ENCODE measurements around the gene GPC6. TPM values are rescaled to one million over a fixed set of nuclear protein-coding genes. Genes with fewer than 3 reads are reported as not detected.
"Not testable (repeated sequence)": the region's sequence is repeated elsewhere in the genome, so short reads cannot be mapped to it uniquely, and the experiment has no call there.

Gene GPC6
- total RNA-seq, 1 experiment from 2014 or later, result 63.7 TPM

DNA sequence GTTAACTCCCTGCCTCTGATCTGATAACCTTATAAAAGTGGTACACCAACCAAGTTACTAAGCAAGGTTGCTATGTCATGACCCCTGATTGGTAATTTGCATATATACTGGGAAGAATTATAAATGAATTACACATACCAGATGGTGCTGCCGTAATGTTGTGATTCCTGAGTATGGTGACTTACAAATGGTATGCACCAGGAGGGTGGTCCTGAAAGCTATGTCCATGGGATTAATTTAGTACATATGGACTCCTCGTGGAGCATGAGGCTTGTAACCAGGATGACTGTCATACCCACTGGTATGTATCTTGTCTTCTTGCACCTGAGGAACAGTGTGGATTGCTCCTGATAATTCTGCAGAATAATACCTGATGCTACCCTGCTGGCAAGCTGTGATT lies 240.6 kb downstream of the GPC6 start:
- Histone ChIP-seq H3K4me3 (ENCODE audit: insufficient read depth, low read depth, low read length) (no peak overlapping the region), H3K36me3 (replicated peaks; ENCODE audit: control insufficient read depth, insufficient read depth, low read length) (no peaks in the 10 kb centered on the region), H3K27me3 (ENCODE audit: control insufficient read depth, insufficient read depth, low read length) (no peaks in the 10 kb centered on the region)
- DNase-seq, result no peak

DNA sequence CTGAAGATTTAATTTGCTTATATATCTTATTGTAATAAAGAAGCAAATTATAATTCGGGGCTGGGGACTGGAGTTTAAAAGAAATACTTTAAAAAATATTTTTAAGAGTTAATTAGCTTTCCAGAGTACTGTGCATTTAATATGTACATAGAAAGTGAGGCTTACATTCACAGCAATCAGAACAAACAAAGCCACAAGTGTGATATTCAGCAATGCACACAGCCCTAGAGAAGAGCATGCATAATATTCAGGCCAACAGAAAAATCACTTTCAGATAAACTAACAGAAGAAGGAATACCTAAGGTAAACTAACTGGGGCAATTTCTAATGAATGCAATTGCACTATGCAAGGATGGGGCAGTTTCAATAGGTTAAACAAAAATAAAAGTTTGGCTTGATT lies 241.8 kb downstream of the GPC6 start:
- no peak overlapping the region for H3K4me3 ChIP-seq (ENCODE audit: insufficient read depth, low read depth, low read length)
- H3K36me3 ChIP-seq (replicated peaks; ENCODE audit: control insufficient read depth, insufficient read depth, low read length), result no peaks in the 10 kb centered on the region
- DNase-seq, result no peak
- no peaks in the 10 kb centered on the region for H3K27me3 ChIP-seq (ENCODE audit: control insufficient read depth, insufficient read depth, low read length)

DNA sequence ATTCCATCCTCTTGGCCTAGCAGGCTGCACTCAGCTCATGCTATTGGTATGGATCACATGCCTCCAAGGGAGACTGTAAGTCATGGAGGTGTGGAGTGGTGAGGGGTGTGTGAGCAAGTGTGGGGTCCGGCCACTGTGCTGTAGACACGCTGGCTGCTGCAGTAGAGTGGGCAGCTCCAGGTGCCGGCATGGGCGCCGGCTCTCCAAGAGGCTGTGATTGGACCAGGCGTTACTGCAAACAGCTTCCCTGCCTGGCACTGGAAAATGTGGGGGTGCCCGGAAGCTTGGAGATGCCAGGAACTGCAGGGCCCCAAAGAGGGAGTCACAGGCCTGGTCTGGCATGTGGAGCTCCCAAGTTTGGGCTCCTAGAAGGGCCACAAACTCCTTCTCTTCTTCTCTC lies 245.7 kb downstream of the GPC6 start:
- DNase-seq, result no peak
- Histone ChIP-seq H3K27me3 (ENCODE audit: control insufficient read depth, insufficient read depth, low read length) (no peaks in the 10 kb centered on the region), H3K4me3 (ENCODE audit: insufficient read depth, low read depth, low read length) (no peak overlapping the region), H3K36me3 (replicated peaks; ENCODE audit: control insufficient read depth, insufficient read depth, low read length) (no peaks in the 10 kb centered on the region)

DNA sequence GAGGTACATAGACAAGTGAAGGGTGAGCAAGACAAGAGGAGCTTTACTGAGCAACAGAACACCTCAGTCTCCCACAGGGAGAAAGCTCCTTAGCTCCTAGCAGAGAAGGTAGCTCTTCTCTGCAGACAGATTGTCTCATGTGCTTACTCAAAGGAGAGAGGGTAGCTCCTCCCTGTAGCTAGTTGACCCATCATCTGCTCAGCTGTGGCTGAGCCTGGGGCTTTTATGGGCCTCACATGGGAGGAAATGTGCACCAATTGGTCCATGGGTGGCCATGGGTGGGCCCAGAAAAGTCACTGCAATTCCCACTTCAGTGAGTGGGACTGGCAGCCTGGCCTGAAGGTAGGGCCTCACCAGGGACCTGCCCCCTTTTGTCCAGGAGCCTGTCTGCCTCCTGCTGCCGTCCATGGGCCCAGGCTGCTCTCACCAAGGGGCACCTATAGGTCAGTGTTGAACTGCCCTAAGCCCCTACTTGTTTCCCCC lies 246.2 kb downstream of the GPC6 start:
- Histone ChIP-seq H3K36me3 (replicated peaks; ENCODE audit: control insufficient read depth, insufficient read depth, low read length) (no peaks in the 10 kb centered on the region), H3K27me3 (ENCODE audit: control insufficient read depth, insufficient read depth, low read length) (no peaks in the 10 kb centered on the region), H3K4me3 (ENCODE audit: insufficient read depth, low read depth, low read length) (no peak overlapping the region)
- DNase-seq, result no peak

DNA sequence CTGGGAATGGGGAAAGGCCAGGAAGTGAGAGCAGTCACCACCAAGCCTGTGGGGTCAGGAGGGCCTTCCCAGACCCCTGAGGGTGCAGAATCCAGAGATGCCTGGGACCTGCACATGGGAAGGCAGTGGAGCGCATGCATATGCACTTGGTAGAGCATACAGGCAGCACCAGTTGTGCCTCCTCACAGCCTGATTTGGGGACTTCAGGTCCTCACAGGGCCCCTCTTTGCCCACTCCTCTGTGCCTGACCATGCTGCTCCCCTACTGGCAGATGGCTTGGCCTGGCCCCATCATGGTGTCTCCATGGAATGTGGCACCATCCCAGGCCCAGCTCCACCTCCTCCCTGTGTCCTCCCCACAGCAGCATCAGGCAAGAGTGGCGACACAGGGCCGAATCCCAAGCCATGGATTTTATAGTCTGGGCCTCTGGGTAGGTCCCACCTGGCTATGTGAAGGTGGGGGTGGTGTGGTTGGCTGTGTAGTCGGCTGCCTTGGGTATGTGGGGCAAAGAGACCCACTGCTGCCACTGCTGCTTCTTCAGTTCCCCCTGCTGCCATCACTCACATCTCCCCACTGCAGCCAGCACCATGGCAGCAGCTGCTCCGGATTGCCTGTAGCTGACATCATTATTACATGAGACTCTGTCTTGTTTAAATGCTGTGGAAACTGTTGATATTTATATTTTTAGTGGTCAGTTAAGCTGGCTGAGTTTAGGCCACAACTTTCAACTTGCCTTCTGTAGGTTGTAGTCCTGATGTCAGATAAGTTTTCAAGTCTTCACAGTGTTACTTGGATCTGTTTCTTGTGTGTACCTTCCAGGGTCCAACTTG lies 247.0 kb downstream of the GPC6 start:
- DNase-seq, result no peak
- H3K27me3 ChIP-seq (ENCODE audit: control insufficient read depth, insufficient read depth, low read length), result no peaks in the 10 kb centered on the region
- no peak overlapping the region for H3K4me3 ChIP-seq (ENCODE audit: insufficient read depth, low read depth, low read length)
- H3K36me3 ChIP-seq (replicated peaks; ENCODE audit: control insufficient read depth, insufficient read depth, low read length), result no peaks in the 10 kb centered on the region

DNA sequence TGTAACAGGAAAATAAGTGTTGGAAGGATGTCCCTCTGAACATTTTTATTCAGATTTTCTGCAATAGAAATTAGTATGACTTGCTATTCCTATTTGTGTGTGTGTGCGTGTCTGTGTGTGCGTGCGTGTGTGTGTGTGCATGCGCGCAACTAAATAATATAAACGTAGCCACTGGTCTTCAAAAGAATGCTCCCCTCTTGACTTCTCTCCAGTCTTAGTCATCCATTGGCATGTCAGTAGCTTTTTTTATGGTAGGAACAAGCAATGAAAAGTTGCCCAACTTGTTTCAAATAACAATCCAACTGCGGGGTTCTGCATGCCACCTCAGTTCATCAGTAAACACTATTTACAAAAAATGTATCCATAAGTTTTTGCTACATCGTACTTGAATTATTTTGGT lies 249.6 kb downstream of the GPC6 start:
- Histone ChIP-seq H3K4me3 (ENCODE audit: insufficient read depth, low read depth, low read length) (no peak overlapping the region), H3K36me3 (replicated peaks; ENCODE audit: control insufficient read depth, insufficient read depth, low read length) (no peaks in the 10 kb centered on the region), H3K27me3 (ENCODE audit: control insufficient read depth, insufficient read depth, low read length) (no peaks in the 10 kb centered on the region)
- DNase-seq, result no peak

DNA sequence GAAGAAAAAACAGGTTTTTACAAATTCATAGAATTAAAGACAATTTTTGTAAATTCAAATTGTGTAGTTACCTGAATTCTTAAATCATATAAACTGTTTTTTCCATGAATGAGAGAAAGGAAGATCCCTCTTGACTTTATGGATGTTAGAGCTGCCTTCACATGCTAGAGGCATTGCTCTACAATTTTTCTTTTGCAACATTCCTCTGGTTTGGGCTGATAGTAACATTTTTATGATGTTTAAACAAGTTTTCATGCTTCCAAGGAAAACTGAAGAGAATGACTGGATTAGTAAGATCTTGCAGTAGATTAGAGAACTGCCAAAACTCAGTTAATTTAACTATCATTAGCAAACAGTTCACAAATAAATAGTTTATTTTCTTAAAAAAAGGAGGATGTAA lies 250.6 kb downstream of the GPC6 start:
- H3K4me3 ChIP-seq (ENCODE audit: insufficient read depth, low read depth, low read length), result no peak overlapping the region
- no peaks in the 10 kb centered on the region for H3K36me3 ChIP-seq (replicated peaks; ENCODE audit: control insufficient read depth, insufficient read depth, low read length)
- H3K27me3 ChIP-seq (ENCODE audit: control insufficient read depth, insufficient read depth, low read length), result no peaks in the 10 kb centered on the region
- no peak for DNase-seq

DNA sequence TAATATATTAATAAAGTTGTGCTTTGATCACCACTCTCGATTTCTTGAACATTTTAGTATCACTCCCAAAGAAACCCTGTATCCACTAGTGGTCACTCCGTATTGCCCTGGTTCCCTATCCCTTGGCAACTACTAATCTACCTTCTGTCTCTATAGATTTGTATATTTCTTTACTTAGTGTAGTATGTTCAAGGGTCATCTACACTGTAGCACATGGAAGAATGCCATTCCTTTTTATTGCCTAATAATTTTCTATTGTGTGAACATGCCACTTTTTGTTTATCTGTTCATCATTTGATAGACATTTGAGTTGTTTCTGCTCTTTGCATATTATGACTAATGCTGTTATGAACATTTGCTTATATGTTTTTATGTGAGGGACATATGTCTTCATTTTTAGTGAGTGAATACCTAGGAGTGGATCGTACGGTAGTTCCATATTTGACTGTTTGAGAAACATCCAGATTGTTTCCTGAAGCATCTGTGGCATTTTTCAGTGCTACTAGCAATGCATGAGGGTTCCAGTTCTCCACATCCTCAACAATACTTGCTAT lies 254.0 kb downstream of the GPC6 start:
- no peak for DNase-seq
- H3K36me3 ChIP-seq (replicated peaks; ENCODE audit: control insufficient read depth, insufficient read depth, low read length), result no peaks in the 10 kb centered on the region

DNA sequence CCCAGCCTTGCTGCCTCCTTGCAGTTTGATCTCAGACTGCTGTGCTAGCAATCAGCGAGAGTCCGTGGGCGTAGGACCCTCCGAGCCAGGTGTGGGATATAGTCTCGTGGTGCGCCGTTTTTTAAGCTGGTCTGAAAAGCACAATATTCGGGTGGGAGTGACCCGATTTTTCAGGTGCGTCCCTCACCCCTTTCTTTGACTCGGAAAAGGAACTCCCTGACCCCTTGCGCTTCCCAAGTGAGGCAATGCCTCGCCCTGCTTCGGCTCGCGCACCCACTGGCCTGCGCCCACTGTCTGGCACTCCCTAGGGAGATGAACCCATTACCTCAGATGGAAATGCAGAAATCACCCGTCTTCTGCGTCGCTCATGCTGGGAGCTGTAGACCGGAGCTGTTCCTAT lies 269.5 kb downstream of the GPC6 start:
- H3K36me3 ChIP-seq (replicated peaks; ENCODE audit: control insufficient read depth, insufficient read depth, low read length); H3K27me3 ChIP-seq (ENCODE audit: control insufficient read depth, insufficient read depth, low read length); DNase-seq: not testable (repeated sequence)
- H3K4me3 ChIP-seq (ENCODE audit: insufficient read depth, low read depth, low read length), result peak overlapping the region; percentile 32

More for the DNA sequence above, 254.0 kb downstream of the GPC6 start:
- no peak overlapping the region for H3K4me3 ChIP-seq (ENCODE audit: insufficient read depth, low read depth, low read length)
- no peaks in the 10 kb centered on the region for H3K27me3 ChIP-seq (ENCODE audit: control insufficient read depth, insufficient read depth, low read length)

DNA sequence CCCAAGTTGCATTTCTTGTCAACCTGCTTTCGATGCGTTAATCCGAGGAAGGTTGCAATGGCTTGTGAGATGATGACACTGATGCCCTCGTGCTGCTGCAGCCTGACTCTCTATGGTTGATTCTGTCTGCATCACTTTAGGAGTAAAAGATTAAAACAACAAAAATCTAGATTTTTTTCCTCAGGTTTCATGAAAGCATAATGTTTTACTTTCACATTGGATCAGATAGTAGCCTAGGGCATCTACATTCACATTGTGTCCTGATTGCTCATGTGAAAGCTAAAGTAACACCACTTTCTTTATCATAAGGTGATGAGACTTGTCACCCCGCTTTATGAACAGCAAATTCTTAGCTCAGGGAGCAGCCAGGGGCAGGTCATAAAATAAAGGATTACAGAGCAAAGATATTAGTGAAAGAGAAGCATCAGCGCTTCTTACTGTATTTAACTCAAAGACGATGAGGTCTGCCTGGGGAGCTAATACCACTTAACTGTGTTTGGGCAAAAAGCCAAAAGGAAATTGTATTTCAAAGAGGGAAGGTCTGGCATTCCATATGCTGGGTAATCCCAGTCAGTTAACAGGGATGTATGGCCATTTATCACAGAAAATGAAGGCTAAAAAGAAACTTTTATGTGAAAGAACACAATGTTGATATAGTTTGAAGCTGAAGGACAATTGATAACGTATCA lies 270.5 kb downstream of the GPC6 start:
- Histone ChIP-seq H3K4me3 (ENCODE audit: insufficient read depth, low read depth, low read length) (no peak overlapping the region), H3K36me3 (replicated peaks; ENCODE audit: control insufficient read depth, insufficient read depth, low read length) (no peaks in the 10 kb centered on the region), H3K27me3 (ENCODE audit: control insufficient read depth, insufficient read depth, low read length) (no peaks in the 10 kb centered on the region)
- no peak for DNase-seq

DNA sequence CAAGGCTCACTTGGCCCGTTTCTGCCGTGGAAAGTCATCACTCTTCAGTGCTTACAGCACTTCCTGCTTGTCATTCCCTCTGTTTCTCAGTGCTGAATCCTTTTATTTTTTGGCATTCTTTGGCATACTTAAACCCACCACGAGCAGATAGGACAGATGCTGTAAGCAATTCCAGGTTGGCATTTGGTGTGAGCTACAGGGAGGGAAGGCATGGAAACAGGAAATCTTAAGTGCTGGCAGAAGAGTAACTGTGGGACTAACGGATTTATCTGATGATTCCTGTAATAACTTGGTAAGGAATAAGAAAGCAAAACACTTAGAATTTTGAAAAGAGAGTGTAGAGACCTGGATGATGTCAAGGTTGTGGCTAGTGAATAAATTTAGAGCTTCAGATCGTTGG lies 273.4 kb downstream of the GPC6 start:
- Histone ChIP-seq H3K36me3 (replicated peaks; ENCODE audit: control insufficient read depth, insufficient read depth, low read length) (no peaks in the 10 kb centered on the region), H3K4me3 (ENCODE audit: insufficient read depth, low read depth, low read length) (no peak overlapping the region), H3K27me3 (ENCODE audit: control insufficient read depth, insufficient read depth, low read length) (no peaks in the 10 kb centered on the region)
- DNase-seq, result no peak

DNA sequence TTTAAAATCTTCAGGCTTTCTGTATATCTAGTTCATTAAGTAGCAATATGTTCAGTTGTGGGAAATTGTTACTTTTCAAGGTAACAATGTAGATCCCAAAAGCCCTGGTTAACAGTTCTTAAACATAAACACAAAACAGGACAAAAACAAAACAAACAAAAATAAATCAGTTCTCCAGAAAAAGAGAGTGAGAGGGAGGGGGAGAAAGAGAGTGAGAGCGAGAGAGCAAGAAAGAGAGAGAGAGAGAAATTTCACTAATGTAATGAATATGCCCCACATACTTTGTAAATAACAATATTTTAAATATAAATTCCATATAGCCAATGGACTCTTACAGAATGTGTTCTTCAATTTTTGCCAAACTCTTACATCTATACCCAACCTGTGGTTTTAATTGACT lies 275.5 kb downstream of the GPC6 start:
- Histone ChIP-seq H3K27me3 (ENCODE audit: control insufficient read depth, insufficient read depth, low read length) (no peaks in the 10 kb centered on the region), H3K4me3 (ENCODE audit: insufficient read depth, low read depth, low read length) (no peak overlapping the region), H3K36me3 (replicated peaks; ENCODE audit: control insufficient read depth, insufficient read depth, low read length) (no peaks in the 10 kb centered on the region)
- no peak for DNase-seq

DNA sequence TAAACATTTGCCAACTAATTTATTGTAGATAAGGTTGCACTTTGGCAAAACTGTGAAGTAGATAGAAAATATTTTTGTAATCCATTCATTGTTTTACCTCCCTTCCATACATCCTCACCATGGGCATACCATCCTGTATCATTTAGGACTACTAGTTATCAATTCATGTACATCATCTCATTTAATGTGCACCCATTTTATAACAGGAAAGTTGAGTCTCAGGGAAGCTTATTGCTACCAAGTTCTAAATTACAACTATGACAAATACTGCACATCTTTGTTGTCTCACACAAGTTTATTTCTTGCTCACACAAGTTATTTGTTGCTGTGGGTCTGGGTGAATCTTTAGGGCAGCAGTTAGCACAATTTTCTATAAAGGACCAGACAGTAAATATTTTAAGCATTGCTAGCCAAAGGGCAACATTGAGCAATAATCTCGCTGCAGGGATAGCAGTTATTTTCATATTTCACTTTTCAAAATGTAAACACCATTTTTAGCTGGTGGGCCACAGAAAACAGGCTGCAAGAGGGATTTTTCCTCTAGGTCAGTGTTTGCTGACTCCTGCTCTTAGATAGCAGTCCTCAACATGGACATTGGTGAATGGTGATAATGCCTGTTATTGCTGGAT lies 276.5 kb downstream of the GPC6 start:
- no peak for DNase-seq
- Histone ChIP-seq H3K36me3 (replicated peaks; ENCODE audit: control insufficient read depth, insufficient read depth, low read length) (no peaks in the 10 kb centered on the region), H3K4me3 (ENCODE audit: insufficient read depth, low read depth, low read length) (no peak overlapping the region), H3K27me3 (ENCODE audit: control insufficient read depth, insufficient read depth, low read length) (no peaks in the 10 kb centered on the region)

DNA sequence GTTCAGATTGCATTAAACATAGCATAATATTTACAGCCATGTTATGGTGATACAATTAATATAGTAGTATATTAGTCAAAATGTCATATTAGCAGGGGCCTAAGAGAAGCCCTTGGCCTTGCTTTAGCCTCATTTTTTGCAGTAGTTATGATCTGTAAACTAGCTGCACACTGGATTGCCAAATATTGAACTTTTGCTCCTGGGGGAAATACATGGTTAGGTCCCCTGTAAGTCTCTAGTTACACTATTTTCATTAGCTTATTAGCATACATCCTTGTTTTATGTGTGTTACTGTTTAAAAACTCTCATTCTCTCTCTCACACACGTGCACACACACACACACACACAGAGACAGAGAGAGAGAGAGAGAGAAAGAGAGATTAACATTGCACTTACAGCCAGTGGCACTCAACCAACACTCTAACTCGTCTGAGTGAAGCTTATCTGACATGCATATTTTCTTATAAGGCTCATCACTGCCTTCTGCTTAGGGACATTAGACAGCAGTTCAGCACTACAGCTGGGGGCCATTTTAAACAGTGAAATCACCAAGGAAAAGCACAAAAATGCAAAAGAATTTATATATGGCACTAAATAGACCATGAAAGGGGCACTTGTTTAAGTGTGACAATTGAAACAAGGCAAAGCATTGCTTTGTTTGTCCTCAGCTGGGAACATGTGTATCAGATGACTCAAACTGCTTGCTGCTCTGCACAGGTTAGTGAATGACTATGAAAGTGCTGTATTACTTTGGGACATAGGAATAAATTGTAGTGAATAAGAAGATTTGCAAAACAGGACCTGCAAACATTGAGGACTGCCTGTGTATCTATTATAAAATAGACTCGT lies 278.7 kb downstream of the GPC6 start:
- H3K4me3 ChIP-seq (ENCODE audit: insufficient read depth, low read depth, low read length), result no peak overlapping the region
- no peak for DNase-seq
- H3K36me3 ChIP-seq (replicated peaks; ENCODE audit: control insufficient read depth, insufficient read depth, low read length), result no peaks in the 10 kb centered on the region
- no peaks in the 10 kb centered on the region for H3K27me3 ChIP-seq (ENCODE audit: control insufficient read depth, insufficient read depth, low read length)
